ENCODE measurements around the gene TSC22D1.
"Not testable (repeated sequence)": the region's sequence is repeated elsewhere in the genome, so short reads cannot be mapped to it uniquely, and the experiment has no call there.

Gene TSC22D1

GRCh38 chr13:44601586-44601985 lies 25.5 kb upstream of the TSC22D1 start:
- Histone ChIP-seq H3K9me3 (ENCODE audit: severe bottlenecking) (no peaks in the 10 kb centered on the region), H3K4me3 (ENCODE audit: severe bottlenecking) (no peak overlapping the region), H3K36me3 (ENCODE audit: low read depth) (no peaks in the 10 kb centered on the region), H3K27ac (ENCODE audit: poor library complexity, severe bottlenecking) (no peak overlapping the region), H3K27me3 (ENCODE audit: insufficient read depth, poor library complexity, severe bottlenecking) (no peaks in the 10 kb centered on the region), H3K4me1 (ENCODE audit: insufficient read depth, poor library complexity, severe bottlenecking) (no peaks in the 10 kb centered on the region)
- ATAC-seq (ENCODE audit: low read depth) (no peak), DNase-seq (ENCODE audit: low spot score) (no peak)
- TF ChIP-seq CTCF (IDR thresholded peaks at IDR 0.05; ENCODE audit: poor library complexity, severe bottlenecking), result no peak

DNA sequence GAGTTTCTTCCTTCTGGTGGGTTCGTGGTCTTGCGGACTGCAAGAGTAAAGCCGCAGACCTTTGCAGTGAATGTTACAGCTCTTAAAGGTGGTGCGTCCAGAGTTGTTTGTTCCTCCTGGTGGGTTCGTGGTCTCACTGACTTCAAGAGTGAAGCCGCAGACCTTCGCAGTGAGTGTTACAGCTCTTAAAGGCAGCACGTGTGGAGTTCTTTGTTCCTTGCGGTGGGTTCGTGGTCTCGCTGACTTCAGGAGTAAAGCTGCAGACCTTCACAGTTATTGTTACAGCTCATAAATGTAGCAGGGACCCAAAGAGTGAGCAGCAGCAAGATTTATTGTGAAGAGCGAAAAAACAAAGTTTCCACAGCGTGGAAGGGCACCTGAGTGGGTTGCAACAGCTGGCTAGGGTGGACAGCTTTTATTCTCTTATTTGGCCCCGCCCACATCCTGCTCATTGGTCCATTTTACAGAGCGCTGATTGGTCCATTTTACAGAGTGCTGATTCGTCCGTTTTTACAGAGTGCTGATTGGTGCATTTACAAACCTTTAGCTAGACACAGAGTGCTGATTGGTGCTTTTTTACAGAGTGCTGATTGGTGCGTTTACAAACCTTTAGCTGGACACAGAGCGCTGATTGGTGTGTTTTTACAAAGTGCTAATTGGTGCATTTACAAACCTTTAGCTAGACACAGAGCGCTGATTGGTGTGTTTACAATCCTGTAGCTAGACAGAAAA lies 17.9 kb upstream of the TSC22D1 start:
- DNase-seq (ENCODE audit: low spot score); H3K4me3 ChIP-seq (ENCODE audit: severe bottlenecking); H3K27ac ChIP-seq (ENCODE audit: poor library complexity, severe bottlenecking); ATAC-seq (ENCODE audit: low read depth); H3K36me3 ChIP-seq (ENCODE audit: low read depth); H3K4me1 ChIP-seq (ENCODE audit: insufficient read depth, poor library complexity, severe bottlenecking); H3K27me3 ChIP-seq (ENCODE audit: insufficient read depth, poor library complexity, severe bottlenecking); H3K9me3 ChIP-seq (ENCODE audit: severe bottlenecking): not testable (repeated sequence)

- DNase-seq (ENCODE audit: low spot score) (no peak), ATAC-seq (ENCODE audit: low read depth) (no peak)
- no peak overlapping the region for H3K27ac ChIP-seq (ENCODE audit: poor library complexity, severe bottlenecking)
- H3K27me3 ChIP-seq (ENCODE audit: insufficient read depth, poor library complexity, severe bottlenecking), result no peaks in the 10 kb centered on the region
- TF ChIP-seq CTCF (IDR thresholded peaks at IDR 0.05; ENCODE audit: poor library complexity, severe bottlenecking), result no peak
- no peaks in the 10 kb centered on the region for H3K4me1 ChIP-seq (ENCODE audit: insufficient read depth, poor library complexity, severe bottlenecking)
- H3K9me3 ChIP-seq (ENCODE audit: severe bottlenecking), result no peaks in the 10 kb centered on the region
- no peaks in the 10 kb centered on the region for H3K36me3 ChIP-seq (ENCODE audit: low read depth)
- no peak overlapping the region for H3K4me3 ChIP-seq (ENCODE audit: severe bottlenecking)
Observed at GRCh38 chr13:44592216-44592847, 16.2 kb upstream of the TSC22D1 start.

DNA sequence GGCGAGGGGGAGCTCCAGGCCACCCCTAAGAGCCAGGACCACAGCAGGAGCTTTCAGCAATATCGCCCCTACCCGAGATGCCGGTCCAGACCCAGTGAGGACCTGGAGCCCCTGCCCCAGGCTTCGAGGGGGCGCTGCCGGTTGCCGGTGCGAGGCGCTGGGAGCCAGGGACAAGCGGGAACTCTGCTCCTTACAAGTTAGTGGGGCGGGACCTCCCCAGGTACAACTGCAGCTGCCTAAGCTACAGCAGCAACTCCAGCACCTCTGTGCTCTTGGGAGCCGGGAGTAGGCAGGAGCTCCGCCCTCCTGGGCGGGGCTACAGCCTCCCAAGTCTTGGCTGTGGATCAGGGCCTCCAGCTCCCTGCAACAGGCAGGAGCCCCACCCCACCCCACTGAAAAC lies 15.2 kb upstream of the TSC22D1 start:
- Histone ChIP-seq H3K4me3 (ENCODE audit: severe bottlenecking) (no peak overlapping the region), H3K9me3 (ENCODE audit: severe bottlenecking) (no peaks in the 10 kb centered on the region), H3K36me3 (ENCODE audit: low read depth) (no peaks in the 10 kb centered on the region), H3K27me3 (ENCODE audit: insufficient read depth, poor library complexity, severe bottlenecking) (no peaks in the 10 kb centered on the region), H3K4me1 (ENCODE audit: insufficient read depth, poor library complexity, severe bottlenecking) (no peaks in the 10 kb centered on the region), H3K27ac (ENCODE audit: poor library complexity, severe bottlenecking) (no peak overlapping the region)
- DNase-seq (ENCODE audit: low spot score) (no peak), ATAC-seq (ENCODE audit: low read depth) (no peak)
- TF ChIP-seq CTCF (IDR thresholded peaks at IDR 0.05; ENCODE audit: poor library complexity, severe bottlenecking), result no peak

GRCh38 chr13:44583137-44583536 lies 7.0 kb upstream of the TSC22D1 start:
- H3K9me3 ChIP-seq (ENCODE audit: severe bottlenecking), result no peaks in the 10 kb centered on the region
- no peaks in the 10 kb centered on the region for H3K36me3 ChIP-seq (ENCODE audit: low read depth)
- DNase-seq (ENCODE audit: low spot score) (no peak), ATAC-seq (ENCODE audit: low read depth) (no peak)
- H3K27me3 ChIP-seq (ENCODE audit: insufficient read depth, poor library complexity, severe bottlenecking), result no peaks in the 10 kb centered on the region
- H3K4me1 ChIP-seq (ENCODE audit: insufficient read depth, poor library complexity, severe bottlenecking), result peaks cover 6% of the 10 kb centered on the region
- no peak overlapping the region for H3K4me3 ChIP-seq (ENCODE audit: severe bottlenecking)
- H3K27ac ChIP-seq (ENCODE audit: poor library complexity, severe bottlenecking), result no peak overlapping the region
- TF ChIP-seq CTCF (IDR thresholded peaks at IDR 0.05; ENCODE audit: poor library complexity, severe bottlenecking), result no peak
